Endothelial cell of umbilical vein (primary cell): ENCODE data around the gene FAM168A. TPM values are rescaled to one million over a fixed set of nuclear protein-coding genes. Genes with fewer than 3 reads are reported as not detected.
"Not testable (repeated sequence)": the region's sequence is repeated elsewhere in the genome, so short reads cannot be mapped to it uniquely, and the experiment has no call there.

ENCODE experiments used
- BruUV-seq: library from RNA; stranded (reverse); fragments of 400-500 nt; replicated peaks from 2 replicates; lab custom pipeline; 2021; lab: Mats Ljungman, UMichigan
- CTCF ChIA-PET: fragments of 300-600, 350-600 bp; sonication (Branson Sonifier 250); formaldehyde crosslinking; loops from one replicate; lab custom pipeline; 2021; ENCODE audit warnings: antibody characterized with exemption, inconsistent platforms; lab: Charles Lee
- POLR2A ChIA-PET: fragments of 300-600, 350-600 bp; sonication (Branson Sonifier 250); formaldehyde crosslinking; loops from one replicate; lab custom pipeline; 2021; ENCODE audit warnings: antibody characterized with exemption, inconsistent platforms; lab: Charles Lee
- DNase-seq: peaks from one replicate; pipeline ENCODE4 v3.0.0-alpha.2; 2011; ENCODE audit warnings: low read depth, low spot score
- FAIRE-seq: peaks from 2 replicates; lab custom pipeline; 2011; peaks lifted over from hg19 to GRCh38; lab: Jason Lieb, UNC
- H2AFZ ChIP-seq: 2 replicates; pipeline ENCODE4 v1.6.0; 2012; ENCODE audit warnings: low read depth, low read length, control low read depth, inconsistent platforms
- H3K27ac ChIP-seq: 2 replicates; pipeline ENCODE4 v1.5.1; 2011; ENCODE audit warnings: low read depth, mild to moderate bottlenecking, control low read depth, low read length, moderate library complexity; ENCODE audit not compliant: insufficient read depth
- H3K27me3 ChIP-seq, 2 experiments: 2 replicates each; pipeline versions ENCODE4 v1.6.0 to v1.6.1; 2011; ENCODE audit warnings: low read length in 2 of 2, mixed read lengths in 1 of 2; ENCODE audit not compliant: control insufficient read depth in 2 of 2, insufficient read depth in 2 of 2
- H3K36me3 ChIP-seq, 2 experiments: 2 replicates in 1 of 2; 3 replicates in 1 of 2; pipeline ENCODE4 v1.5.1; 2011; ENCODE audit warnings: low read length in 2 of 2, mild to moderate bottlenecking in 1 of 2, moderate library complexity in 1 of 2; ENCODE audit not compliant: control insufficient read depth in 2 of 2, insufficient read depth in 2 of 2; ENCODE audit errors: extremely low read depth in 1 of 2
- H3K4me1 ChIP-seq: 3 replicates; pipeline ENCODE4 v1.5.1; 2011; ENCODE audit warnings: mild to moderate bottlenecking, low read length; ENCODE audit not compliant: control insufficient read depth, insufficient read depth; ENCODE audit errors: extremely low read depth
- H3K4me2 ChIP-seq: 2 replicates; pipeline ENCODE4 v1.6.1; 2011; ENCODE audit warnings: low read length, control low read depth, mixed read lengths; ENCODE audit not compliant: insufficient read depth
- H3K4me3 ChIP-seq, 3 experiments: fragments of 200-600 bp in 1 of 3; sonication (generic), shearing (Covaris generic) in 1 of 3; replicated peaks in 1 of 3; 2 replicates each; pipeline ENCODE4 v1.5.1; 2011 to 2016; ENCODE audit warnings: control low read depth in 3 of 3, low read length in 3 of 3, mild to moderate bottlenecking in 2 of 3, inconsistent platforms in 1 of 3, low read depth in 1 of 3, moderate library complexity in 1 of 3; ENCODE audit not compliant: insufficient read depth in 1 of 3
- H3K79me2 ChIP-seq: 2 replicates; pipeline ENCODE4 v1.6.0; 2012; ENCODE audit warnings: low read length, inconsistent platforms; ENCODE audit not compliant: control insufficient read depth, insufficient read depth
- H3K9ac ChIP-seq: replicated peaks from 2 replicates; pipeline ENCODE3; 2011; ENCODE audit warnings: low read length, control low read depth; ENCODE audit not compliant: insufficient read depth; ENCODE audit errors: extremely low read depth
- H3K9me1 ChIP-seq: replicated peaks from 3 replicates; pipeline ENCODE4 v1.6.0; 2011; ENCODE audit warnings: mild to moderate bottlenecking, low read length; ENCODE audit not compliant: control insufficient read depth, insufficient read depth; ENCODE audit errors: extremely low read depth
- H3K9me3 ChIP-seq: replicated peaks from 2 replicates; pipeline ENCODE4 v1.5.1; 2012; ENCODE audit warnings: low read length, inconsistent platforms; ENCODE audit not compliant: control insufficient read depth, insufficient read depth
- H4K20me1 ChIP-seq: replicated peaks from 2 replicates; pipeline ENCODE3; 2011; ENCODE audit warnings: mild to moderate bottlenecking, low read length; ENCODE audit not compliant: control insufficient read depth, insufficient read depth; ENCODE audit errors: extremely low read depth
- GATA2 ChIP-seq: IDR thresholded peaks from 2 replicates; pipeline ENCODE4 v1.7.0; 2011; ENCODE audit warnings: low read depth, mild to moderate bottlenecking, moderate library complexity, mixed read lengths, low read length; ENCODE audit not compliant: insufficient read length, insufficient read depth
- dilution Hi-C: fragments of 300-500 bp; cut with MboI; formaldehyde crosslinking; loops from one replicate; pipeline ENCODE4 v1.15.0; 2019; ENCODE audit warnings: low sequenced_read_pairs; ENCODE audit not compliant: extremely low pct_ligation_motif_present
- intact Hi-C: fragments of 100-400 bp; cut with micrococcal nuclease; formaldehyde crosslinking; loops from one replicate; pipeline ENCODE4 v1.10.0; 2022
- polyA plus RNA-seq, 4 experiments: library from polyadenylated mRNA; depleted of rRNA in 3 of 4; stranded (reverse) in 3 of 4; unstranded in 1 of 4; fragments of >200 nt; gene quantifications; 2 replicates each; pipeline versions ENCODE4 v1.2.1 to v1.2.3, GENCODE V29; 2011 to 2012; ENCODE audit warnings: missing spikeins in 1 of 4
- total RNA-seq: library from RNA; stranded (reverse); gene quantifications from 2 replicates; pipeline ENCODE4 v1.2.3, GENCODE V29; 2021

Gene FAM168A
- total and polyA plus RNA-seq, 2 donors (not counting 3 experiments of a cell fraction or from before 2014, with no cell fraction given) = 17.0 to 20.5 TPM

DNA sequence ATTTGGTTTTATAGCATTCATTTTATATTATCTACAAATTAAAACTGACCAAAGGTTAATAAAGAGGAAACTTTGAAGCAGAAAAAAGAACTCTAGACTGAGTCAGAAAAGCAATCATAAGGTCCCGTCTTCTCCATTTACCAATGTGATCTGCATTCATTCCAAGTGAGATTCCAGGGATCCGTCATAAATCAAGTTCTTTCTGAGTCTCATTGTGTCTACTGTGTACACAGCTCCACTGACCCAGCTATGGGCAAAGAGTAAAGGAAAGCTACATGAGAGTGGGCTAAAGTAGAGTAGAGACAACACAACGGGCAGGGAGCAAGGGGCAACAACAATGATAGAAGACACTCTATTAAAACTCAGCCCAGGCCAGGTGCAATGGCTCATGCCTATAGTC, 15.3 kb downstream of the FAM168A start:
- Histone ChIP-seq H3K9ac (no peak overlapping the region), H3K4me2 (no peak overlapping the region), H3K4me1 (no peaks in the 10 kb centered on the region), H3K4me3 (no peak overlapping the region), H3K79me2 (no peaks in the 10 kb centered on the region), H3K27me3 (no peaks in the 10 kb centered on the region), H2AFZ (no peak overlapping the region), H3K9me3 (no peaks in the 10 kb centered on the region), H3K27ac (no peak overlapping the region), H3K9me1 (no peaks in the 10 kb centered on the region), H4K20me1 (no peaks in the 10 kb centered on the region), H3K36me3 (no peaks in the 10 kb centered on the region)
- ChIA-PET CTCF (no interaction called here), POLR2A (no interaction called here)
- DNase-seq (no peak), FAIRE-seq (no peak)
- no TSS peak for BruUV-seq
- dilution Hi-C loops (no loop called here), intact Hi-C loops (no loop called here)
- no peak for TF ChIP-seq GATA2

GRCh38 chr11:73580749-73581148, 17.2 kb downstream of the FAM168A start:
- POLR2A ChIA-PET, H3K36me3 ChIP-seq, FAIRE-seq: not testable (repeated sequence)

More at GRCh38 chr11:73580749-73581148, 17.2 kb downstream of the FAM168A start:
- H3K4me1 ChIP-seq, H3K79me2 ChIP-seq, H3K9me1 ChIP-seq, dilution Hi-C loops, H3K27ac ChIP-seq, H2AFZ ChIP-seq, DNase-seq, BruUV-seq, H4K20me1 ChIP-seq, H3K4me3 ChIP-seq, H3K4me2 ChIP-seq, H3K27me3 ChIP-seq, H3K9ac ChIP-seq, H3K9me3 ChIP-seq, intact Hi-C loops: not testable (repeated sequence)
- CTCF ChIA-PET = interaction anchor here (0.8 to 1.6 kb wide), 7 partner anchors 11 to 101 kb away, joined by 3 to 7 read pairs (median 3); no protein-coding TSS in a partner anchor
